Nephron progenitor cell (in vitro differentiated cells): ENCODE data around the gene SRP14.

Experiments
- DNase-seq: peaks from one replicate; pipeline ENCODE4 v3.0.0; 2021
- H3K27ac Mint-ChIP-seq: 2 replicates; pipeline ENCODE4 v1.8.0; 2021; ENCODE audit warnings: mild to moderate bottlenecking, moderate library complexity, mixed read lengths
- H3K27me3 Mint-ChIP-seq: 2 replicates; pipeline ENCODE4 v1.8.0; 2021; ENCODE audit warnings: mild to moderate bottlenecking, low read depth, mixed read lengths; ENCODE audit not compliant: poor library complexity
- H3K36me3 Mint-ChIP-seq: 2 replicates; pipeline ENCODE4 v1.8.0; 2021; ENCODE audit warnings: low read depth, mixed read lengths
- H3K4me1 Mint-ChIP-seq: 2 replicates; pipeline ENCODE4 v1.8.0; 2021; ENCODE audit warnings: mixed read lengths
- H3K4me3 Mint-ChIP-seq: 2 replicates; pipeline ENCODE4 v1.8.0; 2021; ENCODE audit warnings: mild to moderate bottlenecking, moderate library complexity, mixed read lengths
- H3K9me3 Mint-ChIP-seq: 2 replicates; pipeline ENCODE4 v1.8.0; 2021; ENCODE audit warnings: mild to moderate bottlenecking, moderate library complexity, mixed read lengths
- CTCF ChIP-seq: fragments of 200-600 bp; sonication (generic); IDR thresholded peaks from 2 replicates; pipeline ENCODE4 v1.5.0; 2021; ENCODE audit warnings: antibody characterized with exemption

SRP14 gene

GRCh38 chr15:40034186-40034946, 4.6 kb downstream of the SRP14 start:
- Mint-ChIP-seq H3K4me1 (peaks cover 31% of the 10 kb centered on the region), H3K36me3 (peaks cover 75% of the 10 kb centered on the region), H3K4me3 (no peak overlapping the region), H3K27me3 (no peaks in the 10 kb centered on the region), H3K9me3 (no peaks in the 10 kb centered on the region), H3K27ac (no peak overlapping the region)
- no peak for DNase-seq
- no peak for TF ChIP-seq CTCF

DNA sequence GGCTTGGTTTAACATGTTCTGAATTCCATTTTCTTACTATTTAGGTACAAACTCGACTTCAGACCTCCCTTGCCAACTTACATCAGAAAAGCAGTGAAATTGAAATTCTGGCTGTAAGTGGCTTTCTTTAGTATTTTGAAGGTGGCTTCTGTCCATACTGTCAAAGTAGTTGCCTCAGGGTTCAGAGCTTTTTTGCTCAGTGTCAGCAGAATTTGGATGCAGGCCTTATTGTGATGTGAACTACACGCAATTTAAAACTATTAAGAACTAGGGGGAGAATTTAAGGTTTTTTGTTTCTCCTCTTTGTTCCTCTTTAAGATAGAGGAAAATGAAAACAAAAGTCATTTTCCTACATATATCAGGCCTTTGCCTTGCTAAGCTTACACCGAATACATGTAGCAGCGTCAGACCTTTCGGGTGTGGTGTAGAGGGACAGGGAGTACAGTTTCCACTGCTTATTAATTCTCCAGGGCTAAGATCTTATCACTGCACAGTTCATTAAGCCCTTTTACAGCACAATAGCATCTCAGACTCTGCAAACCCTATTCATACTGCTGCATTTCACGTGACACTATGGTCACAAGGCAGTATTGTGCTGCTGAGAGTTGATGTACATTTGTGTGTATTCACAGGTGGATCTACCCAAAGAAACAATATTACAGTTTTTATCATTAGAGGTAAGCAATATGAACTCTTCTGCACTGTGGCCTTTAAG, 6.7 kb downstream of the SRP14 start:
- H3K4me3 Mint-ChIP-seq, result no peak overlapping the region
- H3K4me1 Mint-ChIP-seq, result peaks cover 15% of the 10 kb centered on the region
- H3K27ac Mint-ChIP-seq, result no peak overlapping the region
- DNase-seq, result no peak
- TF ChIP-seq CTCF, result no peak
- H3K9me3 Mint-ChIP-seq, result no peaks in the 10 kb centered on the region
- no peaks in the 10 kb centered on the region for H3K27me3 Mint-ChIP-seq
- peaks cover 79% of the 10 kb centered on the region for H3K36me3 Mint-ChIP-seq

DNA sequence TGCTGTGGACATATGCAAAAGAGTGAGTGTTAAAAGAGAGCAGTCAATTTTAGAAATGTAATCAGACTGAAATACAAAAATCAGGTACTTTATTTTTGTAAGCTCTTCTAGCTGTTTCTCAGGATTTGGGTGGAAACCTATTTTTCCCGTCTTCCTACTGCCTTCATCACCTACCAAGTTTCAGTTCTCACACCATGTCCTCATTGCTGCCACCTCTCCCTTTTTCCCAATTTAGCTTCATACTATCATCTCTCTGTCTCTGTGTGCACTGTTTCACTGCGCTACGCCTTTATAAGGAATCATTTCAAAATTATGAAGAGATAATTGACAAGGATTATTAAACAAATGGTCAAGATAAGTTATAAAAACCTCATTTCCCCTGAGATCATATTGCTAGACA, 7.7 kb downstream of the SRP14 start:
- Mint-ChIP-seq H3K9me3 (no peaks in the 10 kb centered on the region), H3K27ac (no peak overlapping the region), H3K36me3 (peaks cover 78% of the 10 kb centered on the region), H3K27me3 (no peaks in the 10 kb centered on the region), H3K4me3 (no peak overlapping the region), H3K4me1 (peaks cover 5% of the 10 kb centered on the region)
- no peak for DNase-seq
- TF ChIP-seq CTCF, result no peak

DNA sequence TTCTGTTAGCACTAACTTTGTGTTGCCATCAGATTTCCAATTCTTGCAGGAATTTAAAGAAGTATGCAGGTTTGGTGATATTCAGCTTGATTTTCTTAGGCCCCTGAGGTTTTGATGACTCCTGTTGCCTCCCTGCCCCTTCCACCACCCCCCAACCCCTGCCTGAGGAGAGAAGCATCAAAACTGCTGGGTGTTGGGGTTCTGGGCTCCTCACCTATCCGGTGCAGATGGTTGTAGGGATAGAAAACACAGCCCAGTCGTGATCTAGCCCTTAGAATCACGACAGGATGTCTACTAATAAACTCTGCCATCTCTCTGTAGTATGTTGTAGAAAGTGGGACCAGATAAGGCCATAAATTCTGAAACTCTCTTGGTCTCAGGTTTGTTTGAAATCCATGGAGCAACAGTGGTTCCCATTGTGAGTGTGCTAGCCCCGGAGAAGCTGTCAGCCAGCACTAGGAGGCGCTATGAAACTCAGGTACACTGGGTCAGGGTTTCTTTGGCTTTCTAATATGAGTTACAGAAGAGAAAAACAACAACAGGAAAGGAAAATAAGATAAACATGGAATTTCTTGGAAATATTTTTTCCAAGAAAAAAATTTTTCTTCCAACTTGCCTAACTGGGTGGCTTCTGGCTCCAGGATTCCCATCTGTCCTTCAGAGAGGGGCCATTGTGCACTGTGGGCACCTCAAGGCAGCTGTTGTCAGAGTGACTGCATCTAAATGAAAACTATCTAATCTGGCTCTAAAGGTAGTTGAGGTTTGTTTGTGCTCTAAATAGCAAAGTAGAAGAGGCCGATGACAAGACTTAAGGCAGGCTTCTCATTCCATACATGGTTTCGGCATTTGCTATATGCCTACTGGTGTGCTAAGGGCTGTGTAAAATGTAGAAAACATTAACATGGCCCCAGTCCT, 8.7 kb downstream of the SRP14 start:
- H3K9me3 Mint-ChIP-seq, result no peaks in the 10 kb centered on the region
- peak; percentile 46 for DNase-seq
- no peaks in the 10 kb centered on the region for H3K27me3 Mint-ChIP-seq
- peak overlapping the region; percentile 51 for H3K27ac Mint-ChIP-seq
- H3K4me1 Mint-ChIP-seq, result peaks cover 5% of the 10 kb centered on the region
- H3K4me3 Mint-ChIP-seq, result no peak overlapping the region
- peaks cover 79% of the 10 kb centered on the region for H3K36me3 Mint-ChIP-seq
- peak; percentile 56 for TF ChIP-seq CTCF

GRCh38 chr15:40028853-40029252, 10.1 kb downstream of the SRP14 start:
- no peak overlapping the region for H3K4me3 Mint-ChIP-seq
- peaks cover 82% of the 10 kb centered on the region for H3K36me3 Mint-ChIP-seq
- no peak for DNase-seq
- no peaks in the 10 kb centered on the region for H3K9me3 Mint-ChIP-seq
- TF ChIP-seq CTCF, result no peak
- H3K27ac Mint-ChIP-seq, result no peak overlapping the region
- no peaks in the 10 kb centered on the region for H3K4me1 Mint-ChIP-seq
- H3K27me3 Mint-ChIP-seq, result no peaks in the 10 kb centered on the region
